Measurements from ENCODE around the gene TAS2R1. TPM values are rescaled to one million over a fixed set of nuclear protein-coding genes. Genes with fewer than 3 reads are reported as not detected.

TAS2R1 gene
- total RNA-seq, 1 experiment from 2014 or later = not detected

DNA sequence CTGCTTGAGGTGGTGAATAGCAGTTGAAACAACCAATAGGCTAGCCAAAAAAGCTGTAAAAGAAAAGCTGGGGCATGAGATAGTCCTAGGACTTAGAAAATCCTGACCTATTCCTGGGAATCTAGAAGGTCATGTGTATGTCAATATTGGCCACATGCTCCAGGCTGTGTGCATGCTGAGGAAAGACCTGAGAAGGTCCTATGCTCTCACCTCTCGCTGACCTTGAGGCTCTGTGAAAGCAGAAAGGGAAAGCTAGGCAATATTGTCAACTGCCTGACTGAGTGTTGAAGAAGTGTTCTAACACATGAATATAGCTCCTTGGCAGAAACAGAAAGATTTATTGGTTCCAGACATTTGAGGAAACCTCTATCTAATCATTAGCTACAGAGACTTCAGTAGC lies 19.8 kb downstream of the TAS2R1 start (continued):
- TF ChIP-seq, protein P1, sequence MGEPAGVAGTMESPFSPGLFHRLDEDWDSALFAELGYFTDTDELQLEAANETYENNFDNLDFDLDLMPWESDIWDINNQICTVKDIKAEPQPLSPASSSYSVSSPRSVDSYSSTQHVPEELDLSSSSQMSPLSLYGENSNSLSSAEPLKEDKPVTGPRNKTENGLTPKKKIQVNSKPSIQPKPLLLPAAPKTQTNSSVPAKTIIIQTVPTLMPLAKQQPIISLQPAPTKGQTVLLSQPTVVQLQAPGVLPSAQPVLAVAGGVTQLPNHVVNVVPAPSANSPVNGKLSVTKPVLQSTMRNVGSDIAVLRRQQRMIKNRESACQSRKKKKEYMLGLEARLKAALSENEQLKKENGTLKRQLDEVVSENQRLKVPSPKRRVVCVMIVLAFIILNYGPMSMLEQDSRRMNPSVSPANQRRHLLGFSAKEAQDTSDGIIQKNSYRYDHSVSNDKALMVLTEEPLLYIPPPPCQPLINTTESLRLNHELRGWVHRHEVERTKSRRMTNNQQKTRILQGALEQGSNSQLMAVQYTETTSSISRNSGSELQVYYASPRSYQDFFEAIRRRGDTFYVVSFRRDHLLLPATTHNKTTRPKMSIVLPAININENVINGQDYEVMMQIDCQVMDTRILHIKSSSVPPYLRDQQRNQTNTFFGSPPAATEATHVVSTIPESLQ (CRISPR knock-in tag; IDR thresholded peaks at IDR 0.05) = no peak

DNA sequence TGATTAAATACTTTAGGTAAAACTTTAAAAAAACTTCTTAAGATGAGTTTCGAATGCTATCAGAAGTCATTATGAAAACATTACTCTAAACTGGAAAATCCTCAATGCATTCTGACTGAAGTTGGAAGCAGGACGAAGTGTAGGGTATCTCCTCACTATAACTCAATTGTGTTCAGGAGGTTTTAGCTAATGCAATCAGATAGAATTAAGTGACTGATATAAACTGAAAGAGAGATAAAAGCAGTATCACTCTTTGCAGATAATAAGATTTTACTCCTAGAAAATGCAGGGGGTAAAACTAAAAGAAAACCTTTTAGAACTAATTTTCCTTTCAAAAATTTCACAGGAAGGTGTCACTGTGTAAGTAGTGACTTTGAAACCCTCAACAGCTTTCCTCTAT lies 22.1 kb downstream of the TAS2R1 start:
- POLR2A ChIA-PET = no interaction called here
- CTCF ChIA-PET = no interaction called here

DNA sequence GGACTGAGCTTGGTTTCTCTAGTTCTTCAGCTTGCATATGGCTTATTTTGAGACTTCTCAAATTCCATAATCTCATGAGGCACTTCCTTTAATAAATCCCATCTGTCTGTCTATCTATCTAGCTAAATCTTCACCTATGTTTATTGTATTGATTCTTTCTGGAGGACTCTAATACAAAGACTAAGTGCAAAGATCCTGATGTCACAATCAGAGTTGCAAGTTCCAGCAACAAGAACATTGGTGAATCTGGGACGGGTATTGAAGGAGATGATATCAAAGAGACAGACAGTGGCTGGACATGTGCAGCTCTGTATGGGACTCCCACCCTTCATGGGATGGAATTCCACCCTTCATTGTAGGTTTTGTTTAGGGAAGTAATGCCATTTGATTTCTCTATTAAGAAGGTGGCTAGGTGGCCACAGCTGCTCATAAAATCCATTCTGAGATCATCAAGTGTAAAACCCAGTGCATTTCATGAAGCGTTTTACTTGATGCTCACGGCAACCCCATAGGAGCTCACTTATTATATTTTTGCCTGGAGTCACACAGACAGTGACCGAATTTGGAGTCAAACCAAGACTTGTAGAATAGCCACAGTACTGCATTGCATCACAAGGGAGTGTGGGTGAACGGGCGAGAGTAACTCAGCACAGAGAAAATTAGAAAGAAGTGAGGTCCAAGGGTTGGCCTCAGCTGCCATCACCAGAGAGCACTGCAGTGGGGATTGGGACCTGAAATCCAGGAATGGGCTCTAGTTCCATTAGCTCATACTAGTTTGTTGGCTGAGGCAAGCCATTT lies 24.9 kb downstream of the TAS2R1 start:
- POLR2A ChIA-PET = no interaction called here
- ATAC-seq (no peak), DNase-seq (ENCODE audit: low spot score) (no peak)
- Mint-ChIP-seq H3K4me3 (no peak overlapping the region), H3K27me3 (ENCODE audit: low read depth) (no peaks in the 10 kb centered on the region), H3K27ac (no peak overlapping the region), H3K9me3 (no peaks in the 10 kb centered on the region), H3K4me1 (peaks cover 10% of the 10 kb centered on the region), H3K36me3 (no peaks in the 10 kb centered on the region)
- CTCF ChIA-PET = no interaction called here
- no peak for TF ChIP-seq NFYB (CRISPR knock-in tag; conservative IDR thresholded peaks at IDR 0.05; ENCODE audit: low read depth)
- TF ChIP-seq, protein P2, sequence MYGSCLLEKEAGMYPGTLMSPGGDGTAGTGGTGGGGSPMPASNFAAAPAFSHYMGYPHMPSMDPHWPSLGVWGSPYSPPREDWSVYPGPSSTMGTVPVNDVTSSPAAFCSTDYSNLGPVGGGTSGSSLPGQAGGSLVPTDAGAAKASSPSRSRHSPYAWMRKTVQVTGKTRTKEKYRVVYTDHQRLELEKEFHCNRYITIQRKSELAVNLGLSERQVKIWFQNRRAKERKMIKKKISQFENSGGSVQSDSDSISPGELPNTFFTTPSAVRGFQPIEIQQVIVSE (CRISPR knock-in tag; IDR thresholded peaks at IDR 0.05; ENCODE audit: borderline replicate concordance) = no peak
- no peak for TF ChIP-seq NFE2L1 (CRISPR knock-in tag; IDR thresholded peaks at IDR 0.05)
- no peak for TF ChIP-seq ELF4 (CRISPR knock-in tag; IDR thresholded peaks at IDR 0.05; ENCODE audit: low read depth)
- TF ChIP-seq CBFB (CRISPR knock-in tag; IDR thresholded peaks at IDR 0.05; ENCODE audit: low read depth) = no peak
- TF ChIP-seq KAT7 (CRISPR knock-in tag; IDR thresholded peaks at IDR 0.05; ENCODE audit: borderline replicate concordance) = no peak
- TF ChIP-seq GABPB1 (CRISPR knock-in tag; IDR thresholded peaks at IDR 0.05) = no peak
- TF ChIP-seq ZBTB21 (CRISPR knock-in tag; IDR thresholded peaks at IDR 0.05; ENCODE audit: borderline replicate concordance) = no peak
- no peak for TF ChIP-seq TEAD1 (CRISPR knock-in tag; IDR thresholded peaks at IDR 0.05)
- TF ChIP-seq ZNF416 (CRISPR knock-in tag; IDR thresholded peaks at IDR 0.05) = no peak
- TF ChIP-seq, protein P3, sequence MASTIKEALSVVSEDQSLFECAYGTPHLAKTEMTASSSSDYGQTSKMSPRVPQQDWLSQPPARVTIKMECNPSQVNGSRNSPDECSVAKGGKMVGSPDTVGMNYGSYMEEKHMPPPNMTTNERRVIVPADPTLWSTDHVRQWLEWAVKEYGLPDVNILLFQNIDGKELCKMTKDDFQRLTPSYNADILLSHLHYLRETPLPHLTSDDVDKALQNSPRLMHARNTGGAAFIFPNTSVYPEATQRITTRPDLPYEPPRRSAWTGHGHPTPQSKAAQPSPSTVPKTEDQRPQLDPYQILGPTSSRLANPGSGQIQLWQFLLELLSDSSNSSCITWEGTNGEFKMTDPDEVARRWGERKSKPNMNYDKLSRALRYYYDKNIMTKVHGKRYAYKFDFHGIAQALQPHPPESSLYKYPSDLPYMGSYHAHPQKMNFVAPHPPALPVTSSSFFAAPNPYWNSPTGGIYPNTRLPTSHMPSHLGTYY (CRISPR knock-in tag; IDR thresholded peaks at IDR 0.05) = no peak

More for the DNA sequence above, 22.1 kb downstream of the TAS2R1 start:
- Mint-ChIP-seq H3K4me3 (no peak overlapping the region), H3K27me3 (ENCODE audit: low read depth) (no peaks in the 10 kb centered on the region), H3K27ac (no peak overlapping the region), H3K4me1 (no peaks in the 10 kb centered on the region), H3K36me3 (no peaks in the 10 kb centered on the region), H3K9me3 (peaks cover 11% of the 10 kb centered on the region)
- TF ChIP-seq MXD4 (CRISPR knock-in tag; IDR thresholded peaks at IDR 0.05; ENCODE audit: borderline replicate concordance) (no peak), SOX15 (CRISPR knock-in tag; IDR thresholded peaks at IDR 0.05) (no peak), FOXJ3 (CRISPR knock-in tag; IDR thresholded peaks at IDR 0.05; ENCODE audit: borderline replicate concordance) (no peak), ZNF317 (CRISPR knock-in tag; IDR thresholded peaks at IDR 0.05; ENCODE audit: borderline replicate concordance, low read depth) (no peak), RORB (CRISPR knock-in tag; IDR thresholded peaks at IDR 0.05) (no peak), ZNF416 (CRISPR knock-in tag; IDR thresholded peaks at IDR 0.05) (no peak), NFE2L1 (CRISPR knock-in tag; IDR thresholded peaks at IDR 0.05) (no peak), ZNF263 (CRISPR knock-in tag; IDR thresholded peaks at IDR 0.05; ENCODE audit: low read depth) (no peak)
- TF ChIP-seq, protein P4, sequence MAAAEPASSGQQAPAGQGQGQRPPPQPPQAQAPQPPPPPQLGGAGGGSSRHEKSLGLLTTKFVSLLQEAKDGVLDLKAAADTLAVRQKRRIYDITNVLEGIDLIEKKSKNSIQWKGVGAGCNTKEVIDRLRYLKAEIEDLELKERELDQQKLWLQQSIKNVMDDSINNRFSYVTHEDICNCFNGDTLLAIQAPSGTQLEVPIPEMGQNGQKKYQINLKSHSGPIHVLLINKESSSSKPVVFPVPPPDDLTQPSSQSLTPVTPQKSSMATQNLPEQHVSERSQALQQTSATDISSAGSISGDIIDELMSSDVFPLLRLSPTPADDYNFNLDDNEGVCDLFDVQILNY (CRISPR knock-in tag; IDR thresholded peaks at IDR 0.05) = no peak
- TF ChIP-seq, protein P5, sequence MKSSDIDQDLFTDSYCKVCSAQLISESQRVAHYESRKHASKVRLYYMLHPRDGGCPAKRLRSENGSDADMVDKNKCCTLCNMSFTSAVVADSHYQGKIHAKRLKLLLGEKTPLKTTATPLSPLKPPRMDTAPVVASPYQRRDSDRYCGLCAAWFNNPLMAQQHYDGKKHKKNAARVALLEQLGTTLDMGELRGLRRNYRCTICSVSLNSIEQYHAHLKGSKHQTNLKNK (CRISPR knock-in tag; IDR thresholded peaks at IDR 0.05) = no peak
- TF ChIP-seq, protein P6, sequence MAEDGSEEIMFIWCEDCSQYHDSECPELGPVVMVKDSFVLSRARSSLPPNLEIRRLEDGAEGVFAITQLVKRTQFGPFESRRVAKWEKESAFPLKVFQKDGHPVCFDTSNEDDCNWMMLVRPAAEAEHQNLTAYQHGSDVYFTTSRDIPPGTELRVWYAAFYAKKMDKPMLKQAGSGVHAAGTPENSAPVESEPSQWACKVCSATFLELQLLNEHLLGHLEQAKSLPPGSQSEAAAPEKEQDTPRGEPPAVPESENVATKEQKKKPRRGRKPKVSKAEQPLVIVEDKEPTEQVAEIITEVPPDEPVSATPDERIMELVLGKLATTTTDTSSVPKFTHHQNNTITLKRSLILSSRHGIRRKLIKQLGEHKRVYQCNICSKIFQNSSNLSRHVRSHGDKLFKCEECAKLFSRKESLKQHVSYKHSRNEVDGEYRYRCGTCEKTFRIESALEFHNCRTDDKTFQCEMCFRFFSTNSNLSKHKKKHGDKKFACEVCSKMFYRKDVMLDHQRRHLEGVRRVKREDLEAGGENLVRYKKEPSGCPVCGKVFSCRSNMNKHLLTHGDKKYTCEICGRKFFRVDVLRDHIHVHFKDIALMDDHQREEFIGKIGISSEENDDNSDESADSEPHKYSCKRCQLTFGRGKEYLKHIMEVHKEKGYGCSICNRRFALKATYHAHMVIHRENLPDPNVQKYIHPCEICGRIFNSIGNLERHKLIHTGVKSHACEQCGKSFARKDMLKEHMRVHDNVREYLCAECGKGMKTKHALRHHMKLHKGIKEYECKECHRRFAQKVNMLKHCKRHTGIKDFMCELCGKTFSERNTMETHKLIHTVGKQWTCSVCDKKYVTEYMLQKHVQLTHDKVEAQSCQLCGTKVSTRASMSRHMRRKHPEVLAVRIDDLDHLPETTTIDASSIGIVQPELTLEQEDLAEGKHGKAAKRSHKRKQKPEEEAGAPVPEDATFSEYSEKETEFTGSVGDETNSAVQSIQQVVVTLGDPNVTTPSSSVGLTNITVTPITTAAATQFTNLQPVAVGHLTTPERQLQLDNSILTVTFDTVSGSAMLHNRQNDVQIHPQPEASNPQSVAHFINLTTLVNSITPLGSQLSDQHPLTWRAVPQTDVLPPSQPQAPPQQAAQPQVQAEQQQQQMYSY (CRISPR knock-in tag; IDR thresholded peaks at IDR 0.05) = no peak
- ATAC-seq (no peak), DNase-seq (ENCODE audit: low spot score) (no peak)
